K562 (cell line): ENCODE results near the gene TRUB2.

Experiments
- ATF7 ChIP-seq: fragments of 450-650 bp; IDR thresholded peaks from 2 replicates; pipeline ENCODE4 v1.7.1; 2014; ENCODE audit warnings: mild to moderate bottlenecking, moderate library complexity
- CBX3 ChIP-seq, 2 experiments: IDR thresholded peaks; 1 replicate in 1 of 2; 2 replicates in 1 of 2; pipeline ENCODE4 v1.6.1; 2012; ENCODE audit warnings: inconsistent platforms in 2 of 2, low read length in 2 of 2, borderline replicate concordance in 1 of 2, control low read depth in 1 of 2
- HDAC2 ChIP-seq: fragments of 450-650 bp; IDR thresholded peaks from 2 replicates; pipeline ENCODE4 v1.6.1; 2016; ENCODE audit warnings: mild to moderate bottlenecking
- LEF1 ChIP-seq: fragments of 450-650 bp; IDR thresholded peaks from 2 replicates; pipeline ENCODE4 v1.6.1; 2016; ENCODE audit warnings: mild to moderate bottlenecking
- TRIM28 ChIP-seq: fragments of 450-650 bp; IDR thresholded peaks from 2 replicates; pipeline ENCODE4 v1.6.1; 2017
- TF ChIP-seq, protein P1 (sequence below), 3 experiments: IDR thresholded peaks in 2 of 3; conservative IDR thresholded peaks in 1 of 3; 2 replicates each; pipeline ENCODE4 v1.5.1; 2011 to 2012; ENCODE audit warnings: low read length in 3 of 3, mild to moderate bottlenecking in 3 of 3, control low read depth in 2 of 3, improper control_type of control experiment in 1 of 3, inconsistent platforms in 1 of 3, low read depth in 1 of 3, mixed read lengths in 1 of 3, moderate library complexity in 1 of 3; ENCODE audit not compliant: insufficient read depth in 2 of 3

DNA sequence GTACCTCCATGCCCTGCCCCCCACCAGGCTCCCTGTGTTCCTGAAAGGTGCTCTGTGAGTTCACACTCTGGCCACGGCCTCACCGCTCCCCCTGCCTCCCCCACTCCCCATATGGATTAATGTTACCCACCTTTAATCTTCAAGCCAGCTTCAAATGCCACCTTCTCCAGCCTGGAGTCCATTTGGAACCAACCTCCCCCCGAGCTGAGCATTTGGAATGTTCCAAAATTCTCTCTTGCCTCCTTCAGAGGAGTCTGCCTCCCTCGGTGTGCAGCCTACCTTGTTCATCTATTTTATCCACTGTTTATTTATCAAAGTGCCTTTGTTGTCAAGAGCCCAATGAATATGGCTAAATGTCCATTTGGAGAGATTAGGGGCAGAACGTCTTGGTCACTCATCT is 50.7 kb downstream of the TRUB2 start:
- TF ChIP-seq CBX3 (IDR thresholded peaks at IDR 0.05; ENCODE audit: borderline replicate concordance in 1 of 2, low read length in 2 of 2), result no peak
- no peak for TF ChIP-seq HDAC2
- TF ChIP-seq, protein P1, sequence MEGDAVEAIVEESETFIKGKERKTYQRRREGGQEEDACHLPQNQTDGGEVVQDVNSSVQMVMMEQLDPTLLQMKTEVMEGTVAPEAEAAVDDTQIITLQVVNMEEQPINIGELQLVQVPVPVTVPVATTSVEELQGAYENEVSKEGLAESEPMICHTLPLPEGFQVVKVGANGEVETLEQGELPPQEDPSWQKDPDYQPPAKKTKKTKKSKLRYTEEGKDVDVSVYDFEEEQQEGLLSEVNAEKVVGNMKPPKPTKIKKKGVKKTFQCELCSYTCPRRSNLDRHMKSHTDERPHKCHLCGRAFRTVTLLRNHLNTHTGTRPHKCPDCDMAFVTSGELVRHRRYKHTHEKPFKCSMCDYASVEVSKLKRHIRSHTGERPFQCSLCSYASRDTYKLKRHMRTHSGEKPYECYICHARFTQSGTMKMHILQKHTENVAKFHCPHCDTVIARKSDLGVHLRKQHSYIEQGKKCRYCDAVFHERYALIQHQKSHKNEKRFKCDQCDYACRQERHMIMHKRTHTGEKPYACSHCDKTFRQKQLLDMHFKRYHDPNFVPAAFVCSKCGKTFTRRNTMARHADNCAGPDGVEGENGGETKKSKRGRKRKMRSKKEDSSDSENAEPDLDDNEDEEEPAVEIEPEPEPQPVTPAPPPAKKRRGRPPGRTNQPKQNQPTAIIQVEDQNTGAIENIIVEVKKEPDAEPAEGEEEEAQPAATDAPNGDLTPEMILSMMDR (IDR thresholded peaks at IDR 0.05 in 2 of 3, conservative IDR thresholded peaks at IDR 0.05 in 1 of 3; ENCODE audit: insufficient read depth in 2 of 3, low read depth in 1 of 3, low read length in 3 of 3), result no peak
- no peak for TF ChIP-seq LEF1
- TF ChIP-seq TRIM28, result no peak
- TF ChIP-seq ATF7, result no peak
